PC-3 (cell line): Measurements from ENCODE around the gene ATXN2L.

Experiments
- EZH2 ChIP-seq: fragments of 300-600 bp; sonication (generic); IDR thresholded peaks from one replicate; pipeline ENCODE4 v1.6.1; 2017; ENCODE audit warnings: antibody characterized with exemption, mild to moderate bottlenecking, low read length; ENCODE audit not compliant: unreplicated experiment
- EZH2phosphoT487 ChIP-seq: fragments of 300-600 bp; sonication (generic); IDR thresholded peaks from 2 replicates; pipeline ENCODE4 v1.6.1; 2018; ENCODE audit warnings: mild to moderate bottlenecking, antibody characterized with exemption, low read length, borderline replicate concordance
- TF ChIP-seq, protein P1 (sequence below): fragments of 300-600 bp; sonication (generic); conservative IDR thresholded peaks from 2 replicates; pipeline ENCODE4 v1.5.1; 2017; ENCODE audit warnings: antibody characterized with exemption, low read depth, mild to moderate bottlenecking, low read length

- TF ChIP-seq EZH2 = no peak
- TF ChIP-seq, protein P1, sequence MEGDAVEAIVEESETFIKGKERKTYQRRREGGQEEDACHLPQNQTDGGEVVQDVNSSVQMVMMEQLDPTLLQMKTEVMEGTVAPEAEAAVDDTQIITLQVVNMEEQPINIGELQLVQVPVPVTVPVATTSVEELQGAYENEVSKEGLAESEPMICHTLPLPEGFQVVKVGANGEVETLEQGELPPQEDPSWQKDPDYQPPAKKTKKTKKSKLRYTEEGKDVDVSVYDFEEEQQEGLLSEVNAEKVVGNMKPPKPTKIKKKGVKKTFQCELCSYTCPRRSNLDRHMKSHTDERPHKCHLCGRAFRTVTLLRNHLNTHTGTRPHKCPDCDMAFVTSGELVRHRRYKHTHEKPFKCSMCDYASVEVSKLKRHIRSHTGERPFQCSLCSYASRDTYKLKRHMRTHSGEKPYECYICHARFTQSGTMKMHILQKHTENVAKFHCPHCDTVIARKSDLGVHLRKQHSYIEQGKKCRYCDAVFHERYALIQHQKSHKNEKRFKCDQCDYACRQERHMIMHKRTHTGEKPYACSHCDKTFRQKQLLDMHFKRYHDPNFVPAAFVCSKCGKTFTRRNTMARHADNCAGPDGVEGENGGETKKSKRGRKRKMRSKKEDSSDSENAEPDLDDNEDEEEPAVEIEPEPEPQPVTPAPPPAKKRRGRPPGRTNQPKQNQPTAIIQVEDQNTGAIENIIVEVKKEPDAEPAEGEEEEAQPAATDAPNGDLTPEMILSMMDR = no peak
- TF ChIP-seq EZH2phosphoT487 = no peak
These were observed 50.2 kb downstream of the ATXN2L start for GRCh38 chr16:28872952-28873351.
